Kidney epithelial cell (primary cell): Measurements from ENCODE around the gene PIK3C2G. TPM values are rescaled to one million over a fixed set of nuclear protein-coding genes. Genes with fewer than 3 reads are reported as not detected.

Experiments used
- DNase-seq: peaks from one replicate; pipeline ENCODE4 v3.0.0-alpha.2; 2010; ENCODE audit warnings: low read depth
- H3K27me3 ChIP-seq: 2 replicates; pipeline ENCODE4 v1.6.0; 2011; ENCODE audit warnings: low read length; ENCODE audit not compliant: control insufficient read depth, insufficient read depth
- H3K36me3 ChIP-seq: 2 replicates; pipeline ENCODE4 v1.5.1; 2011; ENCODE audit warnings: low read length; ENCODE audit not compliant: control insufficient read depth, insufficient read depth
- H3K4me3 ChIP-seq: 2 replicates; pipeline ENCODE4 v1.5.1; 2011; ENCODE audit warnings: low read depth, mild to moderate bottlenecking, control low read depth, low read length
- CTCF ChIP-seq: IDR thresholded peaks from 2 replicates; pipeline ENCODE4 v1.5.1; 2011; ENCODE audit warnings: mild to moderate bottlenecking, moderate library complexity, low read length, control low read depth, inconsistent platforms; ENCODE audit not compliant: insufficient read depth, poor library complexity, severe bottlenecking
- total RNA-seq: library from RNA; depleted of rRNA; stranded (reverse); fragments of >200 nt; gene quantifications from 2 replicates; pipeline ENCODE4 v1.2.3, GENCODE V29; 2015

PIK3C2G gene
- total RNA-seq, 1 donor from 2014 or later = 0.13 TPM

- DNase-seq = no peak
- Histone ChIP-seq H3K36me3 (no peaks in the 10 kb centered on the region), H3K4me3 (no peak overlapping the region), H3K27me3 (no peaks in the 10 kb centered on the region)
- no peak for TF ChIP-seq CTCF
Observed at GRCh38 chr12:18424857-18425256, 163.5 kb downstream of the PIK3C2G start.

- H3K27me3 ChIP-seq = no peaks in the 10 kb centered on the region
- H3K4me3 ChIP-seq = no peak overlapping the region
- no peak for TF ChIP-seq CTCF
- no peaks in the 10 kb centered on the region for H3K36me3 ChIP-seq
- no peak for DNase-seq
Observed at GRCh38 chr12:18427520-18427919, 166.2 kb downstream of the PIK3C2G start.

- peak; percentile 23 for DNase-seq
- TF ChIP-seq CTCF = no peak
- H3K27me3 ChIP-seq = no peaks in the 10 kb centered on the region
- H3K4me3 ChIP-seq = no peak overlapping the region
- no peaks in the 10 kb centered on the region for H3K36me3 ChIP-seq
Observed at GRCh38 chr12:18428416-18428815, 167.1 kb downstream of the PIK3C2G start.

- Histone ChIP-seq H3K4me3 (no peak overlapping the region), H3K27me3 (no peaks in the 10 kb centered on the region), H3K36me3 (no peaks in the 10 kb centered on the region)
- DNase-seq = no peak
- TF ChIP-seq CTCF = no peak
Observed at GRCh38 chr12:18429366-18429765, 168.0 kb downstream of the PIK3C2G start.

- no peak overlapping the region for H3K4me3 ChIP-seq
- no peaks in the 10 kb centered on the region for H3K36me3 ChIP-seq
- H3K27me3 ChIP-seq = no peaks in the 10 kb centered on the region
- DNase-seq = peak; percentile 23
- peak; percentile 89 for TF ChIP-seq CTCF
Observed at GRCh38 chr12:18430425-18431048, 169.2 kb downstream of the PIK3C2G start.

GRCh38 chr12:18431771-18432170 is 170.5 kb downstream of the PIK3C2G start:
- no peaks in the 10 kb centered on the region for H3K36me3 ChIP-seq
- no peak for TF ChIP-seq CTCF
- DNase-seq = no peak
- no peak overlapping the region for H3K4me3 ChIP-seq
- H3K27me3 ChIP-seq = no peaks in the 10 kb centered on the region
